Fibroblast of the conjunctiva (primary cell): ENCODE measurements around the gene WFDC5.

ENCODE experiments used
- DNase-seq: peaks from one replicate; pipeline ENCODE4 v3.0.0-alpha.2; 2010; ENCODE audit warnings: low read depth

The WFDC5 gene

DNA sequence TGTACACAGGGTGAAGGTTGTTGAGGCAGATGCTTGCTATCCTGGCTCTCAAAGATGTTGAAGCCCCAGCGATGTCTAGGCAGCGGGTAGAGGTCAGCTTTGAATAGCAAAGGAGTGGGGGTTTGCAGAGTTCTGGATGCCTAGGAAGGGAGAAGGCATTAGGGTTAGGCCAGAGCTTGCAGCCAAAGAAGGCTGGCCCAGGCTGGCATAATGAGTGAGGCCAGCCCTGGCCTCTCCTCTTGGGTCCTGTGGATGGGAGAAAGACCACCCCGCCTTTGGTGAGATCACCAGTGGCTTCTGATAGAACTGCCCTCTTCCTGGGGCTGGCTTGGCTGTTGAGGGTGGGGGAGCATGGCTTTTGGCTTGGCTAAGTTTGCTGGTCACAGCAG is 406 bp upstream of the WFDC5 start:
- DNase-seq, result no peak

DNA sequence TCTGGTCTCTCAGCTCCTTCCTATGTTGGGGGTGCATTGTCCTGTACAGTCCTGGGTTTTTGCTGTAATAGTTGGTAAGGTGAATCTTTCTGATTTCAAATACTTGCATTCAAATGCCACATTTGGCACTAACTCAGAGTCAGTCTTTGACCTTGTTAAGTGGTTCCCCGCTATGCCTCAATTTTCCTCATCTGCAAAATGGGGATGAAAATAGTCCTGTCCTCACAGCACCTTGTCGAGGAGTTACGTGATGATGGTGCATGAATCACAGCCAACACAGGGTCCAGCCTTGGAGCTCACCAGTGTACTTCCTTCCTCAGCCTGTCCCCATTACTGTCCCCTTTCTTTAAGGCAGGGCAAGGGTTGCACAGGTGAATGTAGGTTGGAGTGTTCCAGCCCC is 1.1 kb downstream of the WFDC5 start:
- DNase-seq, result no peak

DNA sequence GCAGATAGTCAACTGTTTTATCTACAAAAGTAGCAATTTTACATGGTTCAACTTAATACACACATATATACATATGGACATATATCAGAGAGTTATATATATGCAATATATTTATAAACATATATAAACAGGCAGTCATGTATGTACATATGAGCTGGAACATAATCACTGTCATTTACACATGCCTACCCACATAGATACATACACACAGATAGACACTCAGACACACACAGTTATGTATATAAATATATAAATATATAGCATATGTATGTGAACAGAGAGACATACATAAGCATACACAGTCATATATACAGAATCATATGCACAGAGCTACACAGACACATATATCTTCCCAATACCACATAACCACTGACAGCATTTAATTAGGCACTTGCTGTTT is 2.2 kb downstream of the WFDC5 start:
- no peak for DNase-seq

DNA sequence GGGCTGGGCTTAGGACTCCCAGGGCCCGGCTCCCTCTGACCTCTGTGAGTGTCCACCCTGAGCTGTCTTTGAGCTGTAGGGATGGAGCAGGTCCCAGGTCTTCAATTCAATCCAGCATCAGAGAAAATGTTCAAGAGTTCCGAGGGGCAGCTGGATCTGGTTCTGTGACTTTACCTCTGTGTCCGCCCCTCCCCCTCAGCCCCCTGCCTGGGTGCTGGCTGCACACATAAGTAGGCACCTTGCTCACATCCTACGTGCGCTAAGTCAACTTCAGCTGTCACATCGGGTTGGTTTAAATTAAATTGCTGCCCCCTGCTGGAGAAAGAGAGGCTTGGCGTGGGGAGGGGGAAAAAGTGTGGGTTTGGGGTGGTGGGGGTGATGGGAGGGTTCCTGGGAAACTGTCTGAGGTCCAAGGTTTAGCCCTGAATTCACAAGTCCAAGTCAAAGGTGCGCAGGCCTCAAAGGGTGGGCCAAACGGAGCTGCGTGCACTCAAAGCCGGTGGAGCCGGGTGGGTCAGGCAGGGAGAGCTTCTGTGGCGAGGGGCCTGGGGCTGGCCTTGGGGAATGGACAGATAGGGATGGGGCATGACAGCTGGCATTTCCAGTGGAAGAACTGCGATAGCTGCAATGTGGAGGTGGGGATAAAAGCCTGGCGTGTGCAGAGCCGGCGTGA is 3.0 kb downstream of the WFDC5 start:
- no peak for DNase-seq

DNA sequence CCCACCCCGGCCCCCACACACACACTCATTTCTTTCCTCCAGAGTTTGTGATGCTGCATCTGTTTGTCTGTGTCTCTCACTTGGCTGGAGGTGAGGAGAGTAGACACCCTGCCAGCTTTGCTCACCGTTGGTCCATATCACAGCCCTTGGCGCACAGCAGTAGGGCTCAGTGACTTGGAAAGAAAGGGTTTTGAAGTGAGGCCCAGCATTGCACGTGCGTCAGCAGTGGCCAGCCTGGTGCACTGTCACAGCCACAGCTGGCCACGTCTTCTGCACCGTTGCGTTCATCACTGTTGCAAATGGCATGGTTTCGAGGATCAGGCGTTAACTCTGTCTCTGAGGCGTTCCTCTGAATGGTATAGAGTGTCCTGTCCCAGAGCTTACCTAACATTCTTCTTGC is 3.7 kb downstream of the WFDC5 start:
- no peak for DNase-seq

DNA sequence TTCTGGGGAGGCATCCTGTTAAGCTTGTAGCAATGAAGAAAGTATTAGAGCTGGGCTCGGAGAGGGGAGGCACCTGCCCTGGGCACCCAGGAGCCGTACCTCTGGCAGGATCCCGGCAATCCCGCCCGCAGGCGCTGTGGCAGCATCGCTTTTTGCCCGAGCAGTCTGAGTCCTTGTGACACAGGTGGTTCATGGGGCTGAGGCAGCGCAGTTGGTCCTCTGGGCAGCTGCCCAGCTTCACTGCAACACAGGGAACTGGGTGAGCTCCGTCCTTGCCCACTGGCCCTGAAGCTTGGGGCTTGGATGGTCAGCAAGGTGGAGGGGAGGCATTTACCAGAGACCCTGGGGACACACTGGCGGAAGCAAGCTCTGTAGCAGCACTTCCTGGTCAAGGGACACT is 4.7 kb downstream of the WFDC5 start:
- DNase-seq, result no peak

DNA sequence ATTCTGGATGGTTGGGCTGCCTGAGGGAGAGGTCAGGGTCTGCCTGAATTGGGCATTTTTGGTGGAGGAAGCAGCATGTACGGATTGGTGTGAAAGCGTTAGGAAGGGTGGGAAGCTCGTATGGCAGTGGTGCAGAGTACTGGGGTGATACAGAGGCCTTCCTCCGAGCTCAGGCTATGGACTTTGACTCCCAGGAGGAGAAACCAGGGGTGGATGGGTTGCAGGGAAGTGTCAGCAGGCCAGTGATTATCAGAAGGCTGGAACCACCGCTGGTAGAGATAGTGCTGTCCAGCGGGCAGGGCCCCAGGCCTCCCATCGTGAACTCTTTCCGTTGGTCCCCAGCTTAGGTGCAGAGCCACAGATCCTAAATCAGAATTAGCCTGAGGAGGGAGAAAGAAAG is 5.3 kb downstream of the WFDC5 start:
- DNase-seq, result no peak

DNA sequence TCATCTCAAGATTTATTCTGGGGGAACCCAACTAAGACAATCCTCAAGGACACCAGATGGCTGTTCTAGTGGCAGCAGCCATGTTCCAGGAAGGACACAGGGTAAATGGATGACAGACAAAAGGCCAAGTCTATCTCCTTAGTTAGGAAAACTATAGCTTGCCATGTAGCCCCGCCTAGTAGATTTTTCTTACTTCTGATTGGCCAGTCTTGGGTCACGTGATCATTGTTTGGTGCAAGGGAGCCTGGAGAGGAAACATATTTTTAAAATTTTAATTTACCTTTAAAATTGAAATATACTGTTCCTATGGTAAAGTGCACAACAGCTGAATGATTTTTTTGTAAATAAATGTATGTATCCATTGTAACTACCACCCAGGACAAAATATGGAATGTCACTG is 9.7 kb downstream of the WFDC5 start:
- no peak for DNase-seq

DNA sequence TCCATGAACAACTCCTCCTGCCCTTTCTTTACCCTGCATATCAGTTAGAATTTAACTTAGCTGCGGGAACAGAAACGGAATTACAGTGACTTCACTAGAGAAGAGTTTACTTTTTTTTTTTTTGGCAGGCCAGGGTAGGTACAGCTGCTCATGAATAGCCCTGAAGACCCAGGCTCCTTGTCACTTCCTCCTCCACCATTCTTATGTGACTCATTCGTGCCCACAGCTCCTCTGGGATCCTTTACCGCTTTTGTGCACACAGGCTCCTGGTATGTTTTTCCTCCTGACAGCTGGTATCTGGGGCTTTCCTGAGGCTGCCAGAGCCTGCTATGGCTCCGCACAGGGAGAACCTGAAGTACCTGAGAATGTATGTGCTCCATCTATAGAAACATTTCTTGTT is 10.2 kb downstream of the WFDC5 start:
- DNase-seq, result no peak

DNA sequence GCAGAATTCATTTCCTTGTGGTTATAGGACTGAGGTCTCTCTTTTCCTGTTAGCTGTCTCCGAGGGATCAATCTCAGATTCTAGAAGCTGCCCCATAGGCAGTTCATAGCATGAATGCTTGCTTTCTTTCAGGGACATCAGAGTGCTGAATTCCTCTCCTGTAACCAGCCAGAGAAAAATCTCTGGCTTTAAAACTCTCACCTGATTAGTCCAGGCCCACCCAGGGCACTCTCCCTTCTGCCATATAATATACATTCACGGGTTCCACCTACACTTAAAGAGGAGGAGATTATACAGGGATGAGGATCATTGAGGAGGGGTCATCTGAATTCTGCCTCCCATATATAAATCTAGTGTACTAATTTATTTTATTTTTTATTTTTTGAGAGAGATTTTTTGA is 11.9 kb downstream of the WFDC5 start:
- no peak for DNase-seq

DNA sequence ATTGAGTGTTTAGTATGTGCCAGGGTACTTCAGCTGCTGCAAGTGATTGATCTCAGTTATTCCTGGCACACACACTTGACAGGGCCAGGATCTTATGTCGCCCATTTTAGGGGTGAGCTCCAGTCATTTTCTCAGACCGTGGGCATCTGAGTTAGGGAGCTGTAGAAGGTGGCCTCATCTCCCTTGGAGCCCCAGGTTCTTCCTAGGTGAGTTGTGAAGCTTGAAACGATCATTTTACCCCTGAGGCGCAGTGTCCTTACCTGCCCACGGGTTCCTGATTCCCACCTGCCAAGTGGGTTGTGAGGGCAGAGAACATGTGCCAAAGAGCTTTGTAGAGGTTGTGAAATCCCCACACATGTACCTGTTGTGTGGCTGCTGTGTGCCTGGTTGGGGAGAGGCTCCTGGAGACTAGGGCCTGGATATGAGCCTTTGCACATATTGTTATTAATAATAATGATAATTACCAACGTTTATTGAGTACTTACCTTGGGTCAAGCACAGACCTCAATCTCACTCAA is 13.6 kb downstream of the WFDC5 start:
- no peak for DNase-seq

DNA sequence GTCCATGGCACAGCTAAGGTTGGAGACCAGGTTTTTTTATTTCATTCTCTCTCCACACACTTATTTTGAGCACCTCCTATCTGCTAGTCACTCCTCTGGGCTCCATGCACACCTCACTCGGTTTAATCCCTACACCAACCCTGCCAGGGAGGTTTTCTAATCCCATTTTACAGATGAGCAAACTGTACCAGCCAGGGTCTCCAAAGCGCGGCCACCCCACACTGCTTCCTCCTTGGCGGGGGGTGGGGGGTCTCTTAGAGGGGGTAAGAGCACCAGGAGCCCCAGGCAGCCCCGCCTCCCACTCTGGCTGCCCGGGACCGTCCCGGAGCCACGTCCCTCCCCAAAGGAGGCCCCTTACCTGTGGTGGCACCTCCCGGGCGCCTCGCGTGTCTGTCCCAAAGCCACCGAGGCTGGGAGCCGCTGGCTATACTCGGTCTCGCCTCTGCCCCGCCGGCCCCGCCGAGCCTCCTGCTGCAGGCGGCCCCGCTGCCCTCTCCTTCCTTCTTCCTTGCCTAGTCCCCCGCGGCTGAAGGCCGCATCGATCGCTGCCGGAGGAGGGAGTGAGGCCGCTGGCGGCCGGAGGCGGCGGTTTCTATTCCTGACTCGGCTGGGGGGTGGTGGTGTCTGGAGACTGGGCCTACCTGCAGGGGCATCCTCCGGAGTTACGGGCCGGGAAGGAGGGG is 14.3 kb downstream of the WFDC5 start, which contains the start of gene KCNS1:
KCNS1 (minus strand) TSS at position 565 of the 683 bp plus-strand sequence. CDS start 1,891 bp downstream, outside the sequence.
- DNase-seq, result no peak

DNA sequence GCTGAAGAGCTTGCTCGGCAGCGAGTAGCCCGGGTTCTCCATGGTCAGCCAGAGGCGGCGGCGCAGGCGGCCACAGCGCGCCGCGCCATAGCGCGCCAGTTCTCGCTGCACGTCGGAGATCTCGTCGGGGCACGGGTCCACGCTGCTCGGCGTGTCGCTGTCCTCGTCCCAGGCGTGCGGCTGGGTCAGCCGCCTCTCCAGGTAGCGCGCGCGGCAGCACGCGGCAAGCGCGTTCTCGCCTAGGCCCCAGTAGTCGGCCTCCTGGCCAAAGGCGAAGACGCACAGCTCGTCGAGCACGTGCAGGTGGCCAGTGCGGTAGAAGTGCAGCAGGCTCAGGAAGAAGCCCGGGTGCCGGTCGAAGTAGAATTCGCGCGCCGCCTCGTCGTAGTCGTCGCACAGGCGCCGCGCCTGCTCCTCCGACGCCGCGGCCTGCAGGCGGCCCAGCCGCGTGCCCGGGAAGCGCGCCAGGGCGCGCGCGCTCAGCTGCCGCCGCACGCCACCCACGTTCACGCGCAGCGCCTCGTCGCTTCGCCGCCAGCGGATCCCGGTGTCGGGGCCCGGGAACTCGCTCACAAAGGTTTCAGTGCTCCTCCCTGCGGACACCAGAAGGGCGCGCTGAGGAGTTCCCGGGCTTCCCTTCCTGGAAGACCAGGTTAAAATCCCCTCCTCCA is 16.7 kb downstream of the WFDC5 start:
- DNase-seq, result no peak

DNA sequence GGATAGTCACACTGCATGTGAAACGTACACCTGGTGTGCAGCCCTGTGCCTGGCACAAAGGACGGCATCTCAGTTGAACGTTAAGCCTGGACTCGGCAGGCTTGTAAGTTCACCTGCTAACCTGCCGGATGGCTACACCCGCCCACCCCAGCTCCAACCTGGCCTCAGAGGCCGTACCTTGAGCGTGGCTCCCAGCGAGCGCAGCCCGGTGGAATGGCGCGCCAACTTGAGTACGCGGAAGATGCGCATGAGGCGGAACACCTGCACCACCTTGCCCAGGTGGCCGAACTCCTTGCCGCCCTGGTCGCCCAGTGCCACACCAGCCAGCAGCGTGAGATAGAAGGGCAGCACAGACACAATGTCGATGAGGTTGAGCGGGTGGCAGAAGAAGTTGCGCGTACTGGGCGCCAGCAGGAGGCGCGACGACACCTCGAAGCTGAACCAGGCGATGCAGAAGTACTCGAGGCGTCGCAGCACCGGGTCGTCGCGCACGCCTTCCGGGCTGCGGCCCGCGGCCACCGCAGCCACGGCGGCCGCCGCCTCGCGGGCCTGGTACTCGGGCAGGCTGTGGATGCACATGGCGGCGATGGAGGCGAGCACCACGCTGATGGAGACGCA is 17.4 kb downstream of the WFDC5 start:
- peak; percentile 22 for DNase-seq

DNA sequence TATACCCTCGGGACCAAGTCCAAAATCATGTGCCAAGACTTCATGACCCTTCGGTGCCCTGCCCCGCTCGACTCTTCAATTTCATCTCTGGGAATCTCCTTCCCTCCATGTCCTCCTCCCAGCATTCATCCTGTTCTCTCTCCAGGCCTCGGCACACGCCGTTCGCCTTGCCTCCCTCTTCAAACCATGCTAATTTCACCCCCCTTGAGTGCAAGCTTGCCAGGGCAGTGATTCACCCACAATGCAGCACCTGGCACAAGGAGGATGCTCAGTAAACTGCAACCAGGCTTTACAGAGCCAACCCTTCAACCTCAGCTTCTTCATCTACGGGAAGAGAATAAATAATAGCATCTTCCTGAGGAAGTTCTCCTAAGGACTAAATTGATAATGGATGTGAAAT is 18.2 kb downstream of the WFDC5 start:
- no peak for DNase-seq

DNA sequence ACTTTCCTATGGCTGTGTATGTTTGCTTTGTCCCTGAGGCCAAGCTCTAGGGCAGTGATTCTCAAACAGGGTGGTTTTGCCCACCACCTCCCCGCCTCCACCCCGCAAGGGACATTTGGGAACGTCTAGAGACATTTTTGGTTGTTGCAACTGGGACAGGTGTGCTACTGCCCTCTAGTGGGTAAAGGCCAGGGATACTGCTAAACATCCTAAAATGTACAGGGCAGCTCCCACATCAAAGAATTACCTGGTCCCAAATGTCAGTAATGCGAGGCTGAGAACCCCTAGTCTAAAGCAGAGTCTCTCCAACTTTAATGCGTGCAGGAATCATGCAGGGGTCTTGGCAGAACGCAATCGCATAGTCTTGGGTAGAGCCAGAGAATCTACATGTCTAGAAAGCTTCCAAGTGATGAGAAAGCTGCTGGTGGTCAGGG is 19.2 kb downstream of the WFDC5 start:
- DNase-seq, result peak; percentile 53

DNA sequence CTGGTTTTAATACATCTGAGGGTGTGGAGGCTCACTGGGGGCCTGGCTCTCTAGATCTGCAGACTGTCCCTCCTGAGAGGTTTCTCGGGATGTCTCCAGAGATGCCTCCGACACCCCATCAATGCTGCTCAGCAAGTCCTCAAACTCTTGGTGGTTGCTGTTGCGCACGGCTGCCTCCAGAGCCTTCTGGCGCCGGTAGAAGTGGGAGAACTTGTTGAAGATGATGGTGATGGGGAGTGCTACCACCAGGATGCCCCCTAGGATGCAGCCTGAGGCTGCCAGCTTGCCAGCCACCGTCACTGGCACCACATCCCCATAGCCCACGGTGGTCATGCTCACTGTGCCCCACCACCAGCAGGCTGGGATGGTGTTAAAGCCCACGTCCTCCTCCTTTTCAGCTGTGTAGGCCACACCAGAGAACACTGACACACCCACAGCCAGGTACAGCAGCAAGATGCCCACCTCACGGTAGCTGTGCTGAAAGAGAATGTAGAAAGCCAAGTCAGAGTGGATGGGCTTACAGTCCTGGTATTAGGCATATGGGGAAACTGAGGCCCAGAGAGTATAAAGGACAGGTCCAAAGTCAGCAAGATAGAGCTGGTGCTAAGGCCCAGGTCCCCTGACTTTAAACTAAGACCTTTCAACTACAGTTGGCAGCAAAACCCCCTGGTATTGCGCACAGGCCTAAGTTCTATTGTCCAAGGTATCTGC is 20.0 kb downstream of the WFDC5 start:
- DNase-seq, result no peak

DNA sequence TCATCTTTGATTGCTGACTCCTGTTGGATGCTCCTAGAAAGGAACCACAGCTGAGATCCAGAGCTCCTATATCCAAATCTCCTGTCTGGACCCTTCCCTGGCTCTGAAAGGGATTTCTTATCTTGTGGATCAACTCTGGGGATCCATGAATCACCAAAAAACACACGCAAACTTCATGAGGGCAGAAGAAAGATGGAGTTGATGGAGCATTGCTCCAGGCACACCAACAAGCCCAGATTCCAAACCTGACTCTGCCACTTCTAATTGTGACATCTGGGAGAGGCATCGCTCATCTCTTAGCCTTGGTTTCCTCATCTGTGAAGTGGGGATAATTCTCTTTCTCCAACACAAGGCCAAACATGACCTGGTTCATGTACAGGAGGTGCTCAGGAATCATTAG is 20.8 kb downstream of the WFDC5 start:
- no peak for DNase-seq

DNA sequence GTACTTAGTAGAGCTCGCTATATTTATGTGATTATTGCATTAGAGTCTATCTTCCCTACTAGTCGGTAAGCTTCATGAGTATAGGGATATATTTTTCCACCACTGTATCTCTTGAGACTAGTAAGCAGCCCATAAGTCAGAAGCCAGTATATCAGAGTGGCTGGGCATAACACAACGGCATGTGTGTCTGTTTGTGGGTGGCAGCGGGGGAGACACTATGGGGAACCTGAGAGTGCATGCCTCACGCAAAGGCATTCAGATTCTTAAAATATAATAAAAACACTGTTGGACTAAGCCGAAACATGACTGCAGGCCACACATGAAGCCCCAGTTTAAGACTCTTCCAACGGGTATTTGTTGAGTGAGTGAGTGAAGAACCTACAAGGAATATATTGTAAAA is 22.1 kb downstream of the WFDC5 start:
- DNase-seq, result no peak

DNA sequence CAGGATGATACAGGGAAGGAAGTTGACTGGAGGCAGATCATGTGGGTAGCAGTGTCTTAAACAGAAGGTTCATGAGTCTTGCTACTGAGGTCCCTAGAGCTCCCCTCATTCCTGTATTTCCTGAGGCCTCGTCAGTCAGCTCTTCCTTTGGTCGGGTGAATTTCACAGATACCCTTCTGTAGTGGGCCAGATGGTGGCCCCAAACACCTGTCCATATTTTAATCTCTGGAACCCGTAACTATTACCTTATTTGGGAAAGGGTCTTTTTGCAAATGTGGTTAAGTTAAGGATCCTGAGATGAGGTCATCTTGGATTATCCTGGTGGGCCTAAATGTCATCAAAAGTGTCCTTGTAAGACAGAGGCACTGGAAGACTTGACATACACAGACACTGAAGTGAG is 23.6 kb downstream of the WFDC5 start:
- DNase-seq, result no peak

DNA sequence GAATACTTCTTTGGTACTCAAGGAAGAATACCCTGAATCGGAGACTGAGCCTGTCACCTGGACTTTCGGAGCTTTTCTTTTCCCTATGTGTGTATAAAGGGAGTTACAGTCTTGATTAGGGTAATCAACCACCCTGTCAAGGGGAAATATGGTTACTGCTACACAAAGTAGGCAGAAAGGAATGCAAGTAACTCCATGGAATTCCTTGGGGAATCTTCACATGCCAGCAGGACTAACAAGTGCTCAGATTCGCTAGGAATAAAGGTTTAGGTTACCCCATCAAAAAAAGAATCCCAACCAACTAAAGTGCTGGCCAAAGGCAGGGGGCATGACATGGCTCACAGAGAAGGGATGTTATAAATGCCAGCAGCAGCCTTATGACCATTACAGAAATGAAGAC is 24.5 kb downstream of the WFDC5 start:
- DNase-seq, result no peak

DNA sequence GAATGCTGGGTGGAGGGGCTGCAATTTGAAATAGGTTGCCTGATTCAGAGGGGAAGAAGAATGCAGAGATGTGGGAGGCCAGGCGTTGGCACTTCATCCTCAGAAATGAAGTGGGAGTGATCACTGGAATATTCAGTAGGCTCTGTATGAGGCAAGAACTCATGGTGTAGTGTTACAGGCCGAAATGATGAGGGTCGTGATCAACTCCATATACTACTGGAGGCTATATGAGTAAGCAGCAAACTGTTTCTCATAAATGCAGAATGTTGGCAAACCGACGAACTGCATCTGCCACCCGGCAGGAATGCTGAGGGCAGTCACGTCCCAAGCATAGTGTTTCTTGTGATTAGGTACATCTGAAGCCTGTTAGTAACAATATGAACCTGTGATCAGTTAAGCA is 26.7 kb downstream of the WFDC5 start:
- DNase-seq, result peak; percentile 88
